OCI-LY7 (cell line): Measurements from ENCODE around the gene RASGRP3. TPM values are rescaled to one million over a fixed set of nuclear protein-coding genes. Genes with fewer than 3 reads are reported as not detected.

Experiments used
- BruUV-seq: library from RNA; stranded (reverse); fragments of 400-500 nt; replicated peaks from 2 replicates; lab custom pipeline; 2021; lab: Mats Ljungman, UMichigan
- CTCF ChIA-PET: fragments of 300-600 bp; sonication (Branson Sonifier 250); formaldehyde crosslinking; loops from one replicate; lab custom pipeline; 2022; ENCODE audit warnings: antibody characterized with exemption; ENCODE audit not compliant: unreplicated experiment; lab: Charles Lee
- POLR2A ChIA-PET: fragments of 300-600 bp; sonication (Branson Sonifier 250); formaldehyde crosslinking; loops from one replicate; lab custom pipeline; 2022; ENCODE audit warnings: antibody characterized with exemption; lab: Charles Lee
- DNase-seq: peaks from one replicate; pipeline ENCODE4 v3.0.0-alpha.2; 2015; ENCODE audit warnings: low spot score
- H2AFZ ChIP-seq: fragments of 200-600 bp; sonication (generic), shearing (Covaris generic); 2 replicates; pipeline ENCODE4 v1.6.1; 2014; ENCODE audit warnings: mild to moderate bottlenecking, antibody characterized with exemption, low read length, moderate library complexity
- H3K27ac ChIP-seq: fragments of 200-600 bp; sonication (generic); 2 replicates; pipeline ENCODE4 v1.5.1; 2014; ENCODE audit warnings: mixed run types, low read depth, mild to moderate bottlenecking, moderate library complexity, low read length, inconsistent platforms; ENCODE audit not compliant: poor library complexity, severe bottlenecking
- H3K36me3 ChIP-seq: fragments of 200-600 bp; sonication (generic); 2 replicates; pipeline ENCODE4 v1.6.1; 2014; ENCODE audit warnings: mild to moderate bottlenecking, antibody characterized with exemption, low read length, moderate library complexity, mixed read lengths; ENCODE audit not compliant: insufficient read depth
- H3K4me1 ChIP-seq: fragments of 200-600 bp; sonication (generic); 2 replicates; pipeline ENCODE4 v1.5.1; 2014; ENCODE audit warnings: mild to moderate bottlenecking, low read length; ENCODE audit not compliant: insufficient read depth, poor library complexity, severe bottlenecking
- H3K4me2 ChIP-seq: fragments of 200-600 bp; sonication (generic); 2 replicates; pipeline ENCODE4 v1.6.1; 2014; ENCODE audit warnings: mild to moderate bottlenecking, low read length
- H3K4me3 ChIP-seq: fragments of 200-600 bp; sonication (generic); 2 replicates; pipeline ENCODE4 v1.5.1; 2014; ENCODE audit warnings: mild to moderate bottlenecking, low read depth, low read length; ENCODE audit not compliant: poor library complexity, severe bottlenecking
- H3K79me2 ChIP-seq: fragments of 200-600 bp; sonication (generic); 2 replicates; pipeline ENCODE4 v1.6.1; 2016; ENCODE audit warnings: low read depth, mild to moderate bottlenecking, low read length, moderate library complexity, mixed read lengths; ENCODE audit not compliant: insufficient read depth
- H3K9me2 ChIP-seq: fragments of 200-600 bp; sonication (generic); 2 replicates; pipeline ENCODE4 v1.6.1; 2016; ENCODE audit warnings: mild to moderate bottlenecking, low read length, mixed read lengths; ENCODE audit not compliant: insufficient read depth
- H3K9me3 ChIP-seq: fragments of 200-600 bp; sonication (generic); 2 replicates; pipeline ENCODE4 v1.6.1; 2014; ENCODE audit warnings: mild to moderate bottlenecking, mixed run types, low read length, mixed read lengths
- H4K20me1 ChIP-seq: fragments of 200-600 bp; sonication (generic); 2 replicates; pipeline ENCODE4 v1.6.1; 2014; ENCODE audit warnings: mild to moderate bottlenecking, antibody characterized with exemption, low read length, moderate library complexity, mixed read lengths; ENCODE audit not compliant: insufficient read depth
- CTCF ChIP-seq: fragments of 200-600 bp; sonication (generic); conservative IDR thresholded peaks from 2 replicates; pipeline ENCODE4 v1.5.1; 2014; ENCODE audit warnings: mild to moderate bottlenecking, antibody characterized with exemption, low read length, moderate library complexity, mixed read lengths
- EZH2phosphoT487 ChIP-seq: fragments of 200-600 bp; sonication (generic); IDR thresholded peaks from 2 replicates; pipeline ENCODE4 v1.6.1; 2018; ENCODE audit warnings: low read depth, borderline replicate concordance, mild to moderate bottlenecking, mixed run types, antibody characterized with exemption, low read length, moderate library complexity, mixed read lengths
- intact Hi-C: fragments of 100-400 bp; cut with micrococcal nuclease; formaldehyde crosslinking; loops from one replicate; pipeline ENCODE4 v1.10.0; 2022; ENCODE audit not compliant: unreplicated experiment
- total RNA-seq, 2 experiments: library from RNA; depleted of rRNA in 1 of 2; stranded (reverse); fragments of >200 nt in 1 of 2; shearing (Covaris generic) in 1 of 2; gene quantifications; 2 replicates each; pipeline ENCODE4 v1.2.3, GENCODE V29; 2014 to 2022

RASGRP3 gene
- total RNA-seq, 2 experiments from 2014 or later = 5.1 to 8.7 TPM

- BruUV-seq = no TSS peak
These were observed 28.1 kb upstream of the RASGRP3 start for GRCh38 chr2:33448220-33448899.

GRCh38 chr2:33451214-33451613 lies 25.2 kb upstream of the RASGRP3 start:
- H3K9me3 ChIP-seq = peaks cover 14% of the 10 kb centered on the region; the same call in 1 of the 2 replicates
- H4K20me1 ChIP-seq = no peaks in the 10 kb centered on the region
- no peak overlapping the region for H3K4me2 ChIP-seq
- CTCF ChIA-PET = no interaction called here
- no TSS peak for BruUV-seq
- no peak for TF ChIP-seq EZH2phosphoT487
- no peak for TF ChIP-seq CTCF
- H3K79me2 ChIP-seq = no peaks in the 10 kb centered on the region
- no peak overlapping the region for H2AFZ ChIP-seq
- POLR2A ChIA-PET = no interaction called here
- H3K27ac ChIP-seq = no peak overlapping the region
- no peaks in the 10 kb centered on the region for H3K4me1 ChIP-seq
- no peaks in the 10 kb centered on the region for H3K36me3 ChIP-seq
- DNase-seq = no peak
- no peak overlapping the region for H3K4me3 ChIP-seq
- intact Hi-C loops = no loop called here
- no peaks in the 10 kb centered on the region for H3K9me2 ChIP-seq

More at GRCh38 chr2:33448220-33448899, 28.1 kb upstream of the RASGRP3 start:
- no peaks in the 10 kb centered on the region for H3K79me2 ChIP-seq
- H4K20me1 ChIP-seq = no peaks in the 10 kb centered on the region
- no peak overlapping the region for H3K4me2 ChIP-seq
- no peak overlapping the region for H2AFZ ChIP-seq
- TF ChIP-seq EZH2phosphoT487 (no peak), CTCF (no peak)
- no peak overlapping the region for H3K27ac ChIP-seq
- H3K9me2 ChIP-seq = no peaks in the 10 kb centered on the region
- DNase-seq = no peak
- POLR2A ChIA-PET = interaction anchor here (0.5 to 0.7 kb wide), 2 partner anchors 23 to 441 kb away, joined by 3 to 4 read pairs; no protein-coding TSS in a partner anchor
- H3K4me1 ChIP-seq = no peaks in the 10 kb centered on the region
- H3K36me3 ChIP-seq = no peaks in the 10 kb centered on the region
- no peak overlapping the region for H3K4me3 ChIP-seq
- CTCF ChIA-PET = no interaction called here
- intact Hi-C loops = no loop called here
- peaks cover 14% of the 10 kb centered on the region; the same call in 1 of the 2 replicates for H3K9me3 ChIP-seq

GRCh38 chr2:33451825-33452224 lies 24.6 kb upstream of the RASGRP3 start:
- Histone ChIP-seq H3K9me3 (peaks cover 14% of the 10 kb centered on the region; the same call in 1 of the 2 replicates), H3K9me2 (no peaks in the 10 kb centered on the region), H3K79me2 (no peaks in the 10 kb centered on the region), H3K4me3 (no peak overlapping the region), H2AFZ (no peak overlapping the region), H3K27ac (no peak overlapping the region), H3K4me2 (no peak overlapping the region), H3K4me1 (no peaks in the 10 kb centered on the region), H3K36me3 (no peaks in the 10 kb centered on the region), H4K20me1 (no peaks in the 10 kb centered on the region)
- no peak for DNase-seq
- CTCF ChIA-PET = no interaction called here
- no TSS peak for BruUV-seq
- no peak for TF ChIP-seq CTCF
- TF ChIP-seq EZH2phosphoT487 = no peak
- intact Hi-C loops = no loop called here
- POLR2A ChIA-PET = interaction anchor here (0.6 kb wide), 1 partner anchor 158 kb away, joined by 4 read pairs; no protein-coding TSS in a partner anchor
